IPS DF 6.9 (cell line): ENCODE data around the gene KIAA1217.

Source experiments
- DNase-seq: peaks from one replicate; pipeline ENCODE4 v3.0.0-alpha.2; 2013; ENCODE audit warnings: low read depth, low spot score
- H3K27ac ChIP-seq: one replicate; pipeline ENCODE4 v1.5.1; 2013; ENCODE audit warnings: low read length, control low read depth
- H3K27me3 ChIP-seq: 2 replicates; pipeline ENCODE4 v1.6.1; 2013; ENCODE audit warnings: mild to moderate bottlenecking, low read length; ENCODE audit not compliant: control insufficient read depth, insufficient read depth
- H3K36me3 ChIP-seq: 2 replicates; pipeline ENCODE4 v1.6.1; 2013; ENCODE audit warnings: low read length; ENCODE audit not compliant: control insufficient read depth, insufficient read depth
- H3K4me1 ChIP-seq: 2 replicates; pipeline ENCODE4 v1.6.1; 2013; ENCODE audit warnings: low read length; ENCODE audit not compliant: control insufficient read depth, insufficient read depth
- H3K4me3 ChIP-seq: 2 replicates; pipeline ENCODE4 v1.5.1; 2013; ENCODE audit warnings: mild to moderate bottlenecking, low read length
- H3K9me3 ChIP-seq: 2 replicates; pipeline ENCODE4 v1.6.1; 2013; ENCODE audit warnings: low read length, inconsistent platforms; ENCODE audit not compliant: control insufficient read depth, insufficient read depth
- WGBS: extraction: QIAGEN DNeasy Blood & Tissue Kit; methylation state at CpG from one replicate; pipeline ENCODE4 v1.1.7; 2013; ENCODE audit warnings: mixed read lengths, missing lambda C conversion rate; ENCODE audit not compliant: insufficient read length, insufficient coverage; 5-methylcytosine and 5-hydroxymethylcytosine counted together

The KIAA1217 gene

DNA sequence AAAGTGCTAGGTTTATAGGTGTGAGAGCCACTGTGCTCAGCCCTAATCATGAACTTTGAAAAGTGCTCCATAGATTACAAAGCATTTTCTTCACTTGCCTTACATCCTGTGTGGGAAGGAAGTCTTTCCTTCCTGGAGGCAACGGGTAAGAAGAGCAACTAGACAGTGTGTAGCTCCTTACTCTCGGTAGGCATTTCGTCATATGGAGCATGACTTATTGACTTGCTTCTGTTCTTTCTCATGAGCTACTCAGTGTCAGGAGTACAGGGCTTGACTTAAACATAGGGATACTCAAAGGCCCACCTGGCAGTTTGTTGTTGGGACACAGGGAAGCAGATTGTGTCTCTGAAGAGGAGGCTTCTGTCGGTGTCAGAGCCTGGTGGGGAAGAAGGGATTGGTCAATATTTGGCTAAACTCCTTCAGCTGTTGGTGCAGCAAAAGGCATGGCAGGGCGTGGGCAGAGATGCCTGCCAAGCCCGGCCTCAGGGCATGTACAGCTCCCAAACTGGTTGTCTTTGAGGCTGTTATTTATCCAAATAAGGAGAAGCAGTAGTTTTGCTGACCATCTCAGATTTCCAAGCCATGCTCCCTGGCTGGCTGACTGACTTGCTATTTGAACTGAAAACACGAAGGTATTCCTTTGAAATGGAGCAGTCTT lies 248.9 kb downstream of the KIAA1217 start:
- Histone ChIP-seq H3K36me3 (no peaks in the 10 kb centered on the region; the same call in 1 of the 2 replicates), H3K27me3 (no peaks in the 10 kb centered on the region), H3K4me3 (no peak overlapping the region), H3K9me3 (no peaks in the 10 kb centered on the region; the same call in 1 of the 2 replicates), H3K4me1 (0 out of 2 replicates have a peak, but pooled peaks cover 3% of the 10 kb centered on the region), H3K27ac (no peak overlapping the region)
- WGBS: no CpG with 5 or more reads among the region's 7 CpGs
- no peak for DNase-seq

DNA sequence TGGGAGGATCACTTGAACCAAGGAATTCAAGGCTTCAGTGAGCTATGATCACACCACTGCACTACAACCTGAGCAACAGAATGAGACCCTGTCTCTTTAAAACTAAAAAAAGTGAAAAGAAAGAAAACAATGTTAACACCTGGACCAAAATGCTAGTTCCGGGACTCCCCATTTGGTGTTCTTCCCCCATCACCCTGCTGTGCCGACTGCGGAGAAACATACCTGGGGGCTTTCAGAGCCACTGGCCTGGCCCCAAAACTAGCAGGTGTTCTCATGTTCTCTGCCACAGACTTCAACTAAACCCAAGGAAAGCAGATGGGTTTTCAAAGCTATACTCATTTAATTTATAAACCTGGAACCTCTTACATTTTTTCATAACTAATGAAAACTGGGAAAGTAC lies 250.9 kb downstream of the KIAA1217 start:
- no peak overlapping the region for H3K27ac ChIP-seq
- 0 out of 2 replicates have a peak, but pooled peaks cover 3% of the 10 kb centered on the region for H3K4me1 ChIP-seq
- no peaks in the 10 kb centered on the region; the same call in 1 of the 2 replicates for H3K9me3 ChIP-seq
- no CpG with 5 or more reads among the region's 3 CpGs for WGBS
- H3K27me3 ChIP-seq: no peaks in the 10 kb centered on the region
- no peak overlapping the region for H3K4me3 ChIP-seq
- no peak for DNase-seq
- no peaks in the 10 kb centered on the region; the same call in 1 of the 2 replicates for H3K36me3 ChIP-seq

DNA sequence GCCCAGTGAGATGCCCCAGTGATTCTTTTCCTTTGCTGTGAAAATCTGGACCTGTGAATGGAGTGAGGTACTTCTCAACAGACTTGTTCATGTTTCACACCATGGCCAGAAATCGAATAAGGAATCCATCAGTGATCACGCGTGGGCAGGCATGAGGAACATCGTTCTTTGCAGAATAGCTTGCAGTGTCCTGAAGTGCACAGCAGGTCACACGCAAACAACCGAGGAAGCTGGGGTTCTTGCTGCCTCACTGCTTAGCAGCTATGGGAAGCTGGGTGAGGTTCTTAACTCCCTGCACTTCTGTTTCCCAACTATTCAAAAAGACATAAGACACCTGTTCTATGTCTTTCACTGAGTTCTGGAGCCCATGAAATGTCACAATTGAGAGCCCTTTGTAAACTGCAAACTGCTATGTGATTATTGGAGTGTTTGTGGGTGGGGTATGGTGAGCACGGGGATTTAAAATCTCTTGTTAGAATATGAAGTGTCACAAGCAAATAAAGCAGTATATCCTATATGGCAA lies 253.4 kb downstream of the KIAA1217 start:
- Histone ChIP-seq H3K27me3 (no peaks in the 10 kb centered on the region), H3K4me1 (0 out of 2 replicates have a peak, but pooled peaks cover 3% of the 10 kb centered on the region), H3K27ac (no peak overlapping the region), H3K9me3 (no peaks in the 10 kb centered on the region; the same call in 1 of the 2 replicates), H3K36me3 (no peaks in the 10 kb centered on the region; the same call in 1 of the 2 replicates), H3K4me3 (no peak overlapping the region)
- no CpG with 5 or more reads among the region's 7 CpGs for WGBS
- DNase-seq: no peak

DNA sequence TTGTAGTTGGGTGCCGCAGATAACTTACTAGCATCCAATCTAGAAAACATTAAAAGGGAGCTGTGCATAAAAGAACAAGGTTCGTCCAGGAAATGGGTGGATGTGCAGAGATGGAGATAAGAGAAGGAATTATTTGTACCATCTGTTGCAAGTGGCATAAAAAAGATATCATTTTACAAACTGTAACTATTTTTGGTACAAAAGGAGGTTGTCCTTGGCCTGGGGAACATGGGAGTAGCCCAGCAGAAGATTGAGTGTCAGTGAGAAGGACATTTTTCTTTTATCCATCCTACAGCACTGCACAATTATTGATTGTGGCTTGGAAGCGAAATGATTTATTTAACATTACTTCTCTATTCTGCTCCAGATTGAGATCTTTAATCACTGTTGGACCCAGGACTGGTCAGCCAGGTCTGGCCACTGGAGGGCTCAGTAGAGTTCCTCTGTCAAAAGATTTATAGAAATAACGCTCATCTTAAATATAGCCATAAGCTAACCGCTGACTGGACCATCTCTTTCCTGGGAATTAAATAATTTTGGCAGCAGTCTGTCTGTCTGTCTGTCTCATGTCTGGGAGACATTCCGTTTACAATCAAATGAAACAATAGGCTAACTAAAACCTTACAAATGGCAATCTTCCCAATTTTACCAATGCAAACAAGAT lies 254.1 kb downstream of the KIAA1217 start:
- H3K9me3 ChIP-seq: no peaks in the 10 kb centered on the region; the same call in 1 of the 2 replicates
- no peaks in the 10 kb centered on the region for H3K4me1 ChIP-seq
- H3K36me3 ChIP-seq: no peaks in the 10 kb centered on the region; the same call in 1 of the 2 replicates
- no CpG with 5 or more reads among the region's 6 CpGs for WGBS
- H3K27ac ChIP-seq: no peak overlapping the region
- DNase-seq: no peak
- no peak overlapping the region for H3K4me3 ChIP-seq
- H3K27me3 ChIP-seq: no peaks in the 10 kb centered on the region

DNA sequence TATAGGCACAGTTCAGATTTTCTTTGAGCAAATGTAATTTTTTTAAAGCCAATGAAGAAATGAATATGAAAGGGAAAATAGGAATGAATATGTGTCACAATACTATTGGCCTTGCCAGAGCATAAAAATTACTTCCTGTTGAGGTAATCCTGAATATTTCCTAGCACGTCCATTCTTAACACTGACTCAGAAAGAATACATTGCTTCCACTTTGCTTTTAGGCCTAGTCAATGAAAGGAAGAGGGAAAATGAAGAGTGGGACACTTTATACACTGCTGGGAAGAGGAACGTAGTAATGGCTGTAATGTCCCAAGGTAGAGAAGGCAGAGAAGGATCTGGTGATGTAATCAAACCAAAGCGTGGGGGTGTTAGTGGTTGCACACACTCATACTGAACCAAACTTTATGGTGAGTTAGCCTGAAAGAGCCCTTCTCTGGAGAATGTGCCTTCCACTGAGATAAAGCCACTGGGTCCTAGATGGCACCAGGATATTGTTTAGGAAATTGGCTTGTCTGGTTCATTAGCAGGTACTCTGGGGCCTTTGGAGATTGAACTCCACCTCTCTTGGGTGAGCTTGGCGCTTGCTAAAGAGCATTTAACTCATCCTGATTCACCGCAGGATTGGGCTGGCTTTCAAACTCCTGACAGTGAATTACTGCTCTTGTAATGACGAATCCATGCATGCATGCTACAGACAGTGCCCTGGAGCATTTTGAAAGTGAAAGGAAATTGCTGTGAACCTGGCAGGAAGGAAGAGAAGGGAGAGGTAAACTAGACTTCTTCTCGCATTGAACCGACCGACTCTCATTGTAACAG lies 254.9 kb downstream of the KIAA1217 start:
- Histone ChIP-seq H3K9me3 (no peaks in the 10 kb centered on the region), H3K4me1 (no peaks in the 10 kb centered on the region), H3K27ac (no peak overlapping the region), H3K27me3 (no peaks in the 10 kb centered on the region), H3K4me3 (no peak overlapping the region), H3K36me3 (no peaks in the 10 kb centered on the region; the same call in 1 of the 2 replicates)
- WGBS: no CpG with 5 or more reads among the region's 9 CpGs
- no peak for DNase-seq

DNA sequence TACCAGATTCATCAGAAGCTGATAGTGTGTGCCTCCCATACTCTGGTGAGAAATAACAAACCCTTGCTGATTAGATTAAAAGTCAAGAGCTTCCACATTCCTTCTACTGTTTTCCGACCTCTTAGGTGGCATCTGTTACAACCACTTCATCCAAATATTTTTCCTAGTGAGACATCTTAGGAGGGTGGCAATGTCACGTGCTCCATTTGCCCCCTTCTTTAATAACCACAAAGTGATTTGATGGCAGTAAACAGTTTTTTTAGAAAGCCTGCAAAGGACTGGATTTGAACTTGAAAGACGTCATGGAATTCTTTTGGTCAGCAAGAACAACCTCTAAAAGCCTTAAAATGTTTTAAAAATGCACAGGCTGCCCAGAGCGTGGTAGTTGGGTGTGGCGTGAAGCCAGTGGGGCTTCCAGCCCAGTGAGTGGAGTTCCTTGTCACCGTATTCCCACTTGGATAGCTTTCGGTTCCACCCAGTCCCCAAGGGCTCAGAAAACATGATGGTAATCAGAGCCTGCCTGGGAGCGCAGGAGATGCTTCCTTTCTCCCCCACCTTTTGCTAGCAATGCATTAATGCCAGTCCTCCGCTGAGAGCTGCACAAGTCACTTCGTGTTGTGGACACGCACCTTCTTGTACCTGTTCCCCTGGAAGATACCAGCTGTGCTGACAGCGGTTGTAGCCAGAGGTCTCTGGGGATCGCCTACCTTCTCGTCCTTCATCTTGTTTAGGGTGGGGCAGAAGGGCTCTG lies 256.4 kb downstream of the KIAA1217 start:
- Histone ChIP-seq H3K4me1 (no peaks in the 10 kb centered on the region), H3K27me3 (no peaks in the 10 kb centered on the region), H3K9me3 (no peaks in the 10 kb centered on the region), H3K36me3 (no peaks in the 10 kb centered on the region; the same call in 1 of the 2 replicates), H3K4me3 (no peak overlapping the region), H3K27ac (no peak overlapping the region)
- DNase-seq: no peak
- WGBS: no CpG with 5 or more reads among the region's 14 CpGs

DNA sequence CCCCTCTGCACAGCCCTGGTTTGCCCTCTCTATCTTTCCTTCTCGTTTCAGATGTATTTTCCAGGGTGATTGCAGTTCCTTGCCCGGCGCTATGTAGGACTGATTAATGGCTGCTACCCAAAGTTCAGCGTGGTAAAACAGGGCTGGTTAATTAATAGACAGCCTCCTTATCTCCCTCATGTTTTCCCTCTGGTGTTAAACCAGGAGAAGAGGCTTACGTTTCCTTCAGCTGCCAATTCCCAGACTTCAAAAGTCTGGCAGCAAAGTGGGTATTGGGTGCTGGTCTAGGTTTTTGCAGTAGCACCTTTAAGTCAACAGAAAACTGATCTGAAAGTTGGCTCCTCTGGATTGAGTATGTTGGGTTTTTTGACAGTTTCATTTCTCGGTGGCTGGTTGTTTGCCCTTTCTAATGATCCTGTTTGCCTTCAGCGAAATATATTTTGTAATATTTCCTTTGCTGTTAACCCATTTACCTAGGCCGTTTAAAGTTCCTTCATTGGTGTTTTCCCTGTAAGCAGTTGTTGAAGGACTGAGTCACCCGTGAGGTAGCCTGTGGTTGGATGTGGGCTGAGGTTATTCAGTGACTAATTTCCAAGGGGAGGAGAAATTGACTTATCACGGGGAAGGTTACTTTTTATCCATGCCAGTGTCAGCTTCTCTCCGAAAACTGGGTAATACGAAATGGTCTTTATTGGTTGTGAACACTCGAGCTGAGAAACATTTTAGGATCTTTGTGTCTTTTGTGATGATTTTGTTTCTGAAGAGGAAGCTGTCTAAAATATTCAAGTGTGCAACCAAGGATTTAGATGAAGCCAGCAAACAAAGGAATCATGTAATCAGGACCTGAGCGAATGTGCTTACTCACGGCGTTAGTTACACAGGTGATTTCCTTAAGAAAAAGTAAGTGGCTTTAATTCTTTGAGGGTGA lies 257.2 kb downstream of the KIAA1217 start:
- Histone ChIP-seq H3K27ac (no peak overlapping the region), H3K27me3 (no peaks in the 10 kb centered on the region), H3K36me3 (no peaks in the 10 kb centered on the region; the same call in 1 of the 2 replicates), H3K9me3 (no peaks in the 10 kb centered on the region), H3K4me3 (no peak overlapping the region), H3K4me1 (no peaks in the 10 kb centered on the region)
- DNase-seq: no peak
- WGBS: no CpG with 5 or more reads among the region's 16 CpGs

DNA sequence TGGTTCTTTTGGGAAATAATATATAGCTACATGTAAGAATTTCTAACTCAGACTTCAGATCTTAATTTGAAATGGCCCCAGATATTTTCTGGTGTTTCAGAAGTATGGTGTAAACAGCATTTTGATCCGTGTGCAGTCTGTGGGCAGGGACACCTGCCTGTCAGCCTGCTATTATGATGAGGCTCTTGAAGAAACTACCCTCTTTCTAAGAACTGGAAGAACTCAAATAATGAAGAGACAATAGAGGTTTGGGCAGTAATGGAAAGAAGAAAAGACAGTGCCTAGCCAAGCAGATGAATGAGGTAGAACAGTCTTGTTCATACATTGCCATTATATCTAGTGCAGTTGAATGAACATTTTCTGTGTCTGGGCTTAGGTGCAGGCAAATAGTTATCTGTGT lies 258.2 kb downstream of the KIAA1217 start:
- DNase-seq: no peak
- Histone ChIP-seq H3K4me3 (no peak overlapping the region), H3K27me3 (no peaks in the 10 kb centered on the region), H3K9me3 (no peaks in the 10 kb centered on the region), H3K36me3 (no peaks in the 10 kb centered on the region; the same call in 1 of the 2 replicates), H3K27ac (no peak overlapping the region), H3K4me1 (no peaks in the 10 kb centered on the region)
- no CpG with 5 or more reads among the region's 1 CpG for WGBS

DNA sequence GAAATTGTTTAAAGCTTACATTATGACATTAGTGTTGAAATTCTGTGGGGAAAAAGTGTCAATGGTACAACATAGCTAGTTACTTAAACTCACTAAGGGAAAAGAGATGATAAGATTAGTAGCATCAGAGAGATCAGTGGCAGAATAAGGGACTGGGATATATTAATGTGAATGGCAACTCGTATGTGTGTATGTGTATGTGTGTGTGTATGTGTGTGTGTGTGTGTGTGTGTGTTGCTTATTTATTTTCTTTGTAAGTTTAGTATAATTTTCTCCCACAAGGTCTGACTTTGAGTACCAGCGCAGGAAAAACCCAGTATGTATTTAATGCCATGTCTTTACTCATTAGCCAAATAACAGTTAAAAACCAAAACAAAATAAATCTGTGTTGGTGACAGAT lies 258.7 kb downstream of the KIAA1217 start:
- H3K9me3 ChIP-seq: no peaks in the 10 kb centered on the region
- no peaks in the 10 kb centered on the region for H3K27me3 ChIP-seq
- H3K36me3 ChIP-seq: no peaks in the 10 kb centered on the region
- no peak overlapping the region for H3K4me3 ChIP-seq
- no peak overlapping the region for H3K27ac ChIP-seq
- no peaks in the 10 kb centered on the region for H3K4me1 ChIP-seq
- WGBS: no CpG with 5 or more reads among the region's 2 CpGs
- DNase-seq: no peak
